ENCODE results near the gene AKIRIN1. TPM values are rescaled to one million over a fixed set of nuclear protein-coding genes. Genes with fewer than 3 reads are reported as not detected.
"Not testable (repeated sequence)": the region's sequence is repeated elsewhere in the genome, so short reads cannot be mapped to it uniquely, and the experiment has no call there.

The AKIRIN1 gene
- total RNA-seq, 2 experiments from 2014 or later = 57.8 to 59.4 TPM

GRCh38 chr1:38964140-38964548 is 26.9 kb upstream of the AKIRIN1 start:
- Mint-ChIP-seq H3K27ac (no peak overlapping the region), H3K27me3 (no peaks in the 10 kb centered on the region), H3K36me3 (ENCODE audit: low read depth) (no peaks in the 10 kb centered on the region), H3K4me3 (no peak overlapping the region), H3K4me1 (ENCODE audit: low read depth) (no peaks in the 10 kb centered on the region), H3K9me3 (no peaks in the 10 kb centered on the region)
- ATAC-seq (peak; percentile 79), DNase-seq (peak; percentile 8)
- no peak for TF ChIP-seq CTCF (IDR thresholded peaks at IDR 0.05)
- intact Hi-C loops (cut with micrococcal nuclease) = no loop called here
- ChIA-PET CTCF (interaction anchor here (0.6 kb wide), 1 partner anchor 45 kb away, joined by 3 read pairs; no protein-coding TSS in a partner anchor), POLR2A (interaction anchor here (0.6 to 1.0 kb wide), 2 partner anchors 10 to 13 kb away, joined by 3 read pairs; no protein-coding TSS in a partner anchor)

- H3K36me3 Mint-ChIP-seq (ENCODE audit: low read depth); intact Hi-C loops (cut with micrococcal nuclease); H3K4me3 Mint-ChIP-seq; H3K27ac Mint-ChIP-seq; H3K27me3 Mint-ChIP-seq; CTCF ChIA-PET; H3K9me3 Mint-ChIP-seq; ATAC-seq; DNase-seq; POLR2A ChIA-PET: not testable (repeated sequence)
- H3K4me1 Mint-ChIP-seq (ENCODE audit: low read depth) = peaks cover 11% of the 10 kb centered on the region
Measured at GRCh38 chr1:38973145-38973544, 17.9 kb upstream of the AKIRIN1 start.

- H3K27ac Mint-ChIP-seq = no peak overlapping the region
- peaks cover 10% of the 10 kb centered on the region for H3K9me3 Mint-ChIP-seq
- H3K4me1 Mint-ChIP-seq (ENCODE audit: low read depth) = peaks cover 11% of the 10 kb centered on the region
- ChIA-PET CTCF (no interaction called here), POLR2A (interaction anchor here (1.3 kb wide), 1 partner anchor 10 kb away, joined by 3 read pairs; no protein-coding TSS in a partner anchor)
- ATAC-seq = no peak
- no peak for DNase-seq
- H3K36me3 Mint-ChIP-seq (ENCODE audit: low read depth) = peaks cover 7% of the 10 kb centered on the region
- intact Hi-C loops (cut with micrococcal nuclease) = no loop called here
- TF ChIP-seq CTCF (IDR thresholded peaks at IDR 0.05) = no peak
- H3K4me3 Mint-ChIP-seq = no peak overlapping the region
- H3K27me3 Mint-ChIP-seq = no peaks in the 10 kb centered on the region
Measured at GRCh38 chr1:38973659-38974437, 17.2 kb upstream of the AKIRIN1 start.

GRCh38 chr1:38977399-38978244 is 13.5 kb upstream of the AKIRIN1 start:
- Mint-ChIP-seq H3K9me3 (peaks cover 10% of the 10 kb centered on the region), H3K27ac (peak overlapping the region; percentile 80), H3K4me1 (ENCODE audit: low read depth) (peaks cover 11% of the 10 kb centered on the region), H3K4me3 (peak overlapping the region; percentile 52)
- POLR2A ChIA-PET = interaction anchor here (0.6 to 1.6 kb wide), 3 partner anchors 13 to 700 kb away, joined by 3 to 4 read pairs (median 4); partner anchors contain the start of gene AKIRIN1
- intact Hi-C loops (cut with micrococcal nuclease); H3K27me3 Mint-ChIP-seq; CTCF ChIA-PET; H3K36me3 Mint-ChIP-seq (ENCODE audit: low read depth): not testable (repeated sequence)
- DNase-seq (peak; percentile 77), ATAC-seq (peak; percentile 85)

- Mint-ChIP-seq H3K27ac (peak overlapping the region; percentile 80), H3K4me3 (peak overlapping the region; percentile 52), H3K9me3 (peaks cover 10% of the 10 kb centered on the region)
- intact Hi-C loops (cut with micrococcal nuclease); CTCF ChIA-PET; H3K36me3 Mint-ChIP-seq (ENCODE audit: low read depth); H3K4me1 Mint-ChIP-seq (ENCODE audit: low read depth); H3K27me3 Mint-ChIP-seq; ATAC-seq: not testable (repeated sequence)
- DNase-seq = peak; percentile 62
- POLR2A ChIA-PET = interaction anchor here (1.6 kb wide), 1 partner anchor 13 kb away, joined by 4 read pairs; the partner anchor contains the start of gene AKIRIN1
Measured at GRCh38 chr1:38978245-38978542, 12.9 kb upstream of the AKIRIN1 start.

- not testable (repeated sequence) for H3K27ac Mint-ChIP-seq
Measured at GRCh38 chr1:38979380-38979779, 11.7 kb upstream of the AKIRIN1 start.

More at GRCh38 chr1:38979380-38979779, 11.7 kb upstream of the AKIRIN1 start:
- H3K36me3 Mint-ChIP-seq (ENCODE audit: low read depth); ATAC-seq; intact Hi-C loops (cut with micrococcal nuclease); H3K4me3 Mint-ChIP-seq; H3K27me3 Mint-ChIP-seq; POLR2A ChIA-PET; H3K4me1 Mint-ChIP-seq (ENCODE audit: low read depth); DNase-seq; CTCF ChIA-PET: not testable (repeated sequence)
- peaks cover 10% of the 10 kb centered on the region for H3K9me3 Mint-ChIP-seq

All from activated CD8-positive, alpha-beta T cell treated with anti-CD3 and anti-CD28 coated beads for 36 hours (primary cell).